HG02610 (cell line): ENCODE data around the gene TNFRSF1A.
"Not testable (repeated sequence)": the region's sequence is repeated elsewhere in the genome, so short reads cannot be mapped to it uniquely, and the experiment has no call there.

ENCODE experiments used
- ATAC-seq: cut with Tn5 transposase; IDR thresholded peaks from one replicate; pipeline ENCODE4 v1.9.1; 2021; ENCODE audit warnings: mild to moderate bottlenecking, moderate library complexity; ENCODE audit not compliant: unreplicated experiment

TNFRSF1A gene

DNA sequence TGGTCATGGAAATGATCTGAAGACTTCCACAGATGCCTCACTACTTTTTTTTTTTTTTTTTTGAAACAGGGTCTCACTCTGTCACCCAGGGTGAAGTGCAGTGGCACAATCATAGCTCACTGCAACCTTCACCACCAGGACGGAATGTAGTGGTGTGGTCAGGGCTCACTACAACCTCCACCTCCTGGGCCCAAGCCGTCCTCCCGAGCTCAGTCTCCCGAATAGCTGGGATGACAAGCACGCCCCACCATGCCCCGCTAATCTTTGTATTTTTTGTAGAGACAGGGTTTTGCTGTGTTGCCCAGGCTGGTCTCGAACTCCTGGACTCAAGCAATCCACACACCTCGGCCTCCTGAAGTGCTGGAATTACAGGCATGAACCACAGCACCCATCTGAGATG lies 3.3 kb downstream of the TNFRSF1A start:
- not testable (repeated sequence) for ATAC-seq

DNA sequence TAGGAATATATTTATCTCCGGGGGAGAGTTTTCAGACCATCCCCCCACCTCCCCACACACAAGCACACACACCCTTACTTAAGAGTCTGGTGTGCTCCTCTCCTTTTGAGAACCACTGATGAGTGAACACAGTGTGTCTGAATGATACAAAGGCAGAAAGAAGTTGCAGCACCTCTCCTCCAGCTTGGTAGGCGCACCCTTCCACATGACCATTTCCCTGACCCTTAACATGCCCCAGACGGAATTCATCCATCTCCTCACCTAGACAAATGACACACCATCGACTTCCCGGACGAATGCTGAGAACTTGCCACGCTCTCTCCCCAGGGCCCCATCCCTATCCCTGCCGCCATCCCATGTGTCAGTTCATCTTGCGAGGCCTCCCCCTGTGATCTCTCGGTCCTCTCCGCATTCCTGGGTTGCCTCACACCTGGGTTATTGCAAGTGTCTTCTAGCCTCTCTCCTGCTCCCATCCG lies 3.9 kb downstream of the TNFRSF1A start:
- ATAC-seq, result no peak

DNA sequence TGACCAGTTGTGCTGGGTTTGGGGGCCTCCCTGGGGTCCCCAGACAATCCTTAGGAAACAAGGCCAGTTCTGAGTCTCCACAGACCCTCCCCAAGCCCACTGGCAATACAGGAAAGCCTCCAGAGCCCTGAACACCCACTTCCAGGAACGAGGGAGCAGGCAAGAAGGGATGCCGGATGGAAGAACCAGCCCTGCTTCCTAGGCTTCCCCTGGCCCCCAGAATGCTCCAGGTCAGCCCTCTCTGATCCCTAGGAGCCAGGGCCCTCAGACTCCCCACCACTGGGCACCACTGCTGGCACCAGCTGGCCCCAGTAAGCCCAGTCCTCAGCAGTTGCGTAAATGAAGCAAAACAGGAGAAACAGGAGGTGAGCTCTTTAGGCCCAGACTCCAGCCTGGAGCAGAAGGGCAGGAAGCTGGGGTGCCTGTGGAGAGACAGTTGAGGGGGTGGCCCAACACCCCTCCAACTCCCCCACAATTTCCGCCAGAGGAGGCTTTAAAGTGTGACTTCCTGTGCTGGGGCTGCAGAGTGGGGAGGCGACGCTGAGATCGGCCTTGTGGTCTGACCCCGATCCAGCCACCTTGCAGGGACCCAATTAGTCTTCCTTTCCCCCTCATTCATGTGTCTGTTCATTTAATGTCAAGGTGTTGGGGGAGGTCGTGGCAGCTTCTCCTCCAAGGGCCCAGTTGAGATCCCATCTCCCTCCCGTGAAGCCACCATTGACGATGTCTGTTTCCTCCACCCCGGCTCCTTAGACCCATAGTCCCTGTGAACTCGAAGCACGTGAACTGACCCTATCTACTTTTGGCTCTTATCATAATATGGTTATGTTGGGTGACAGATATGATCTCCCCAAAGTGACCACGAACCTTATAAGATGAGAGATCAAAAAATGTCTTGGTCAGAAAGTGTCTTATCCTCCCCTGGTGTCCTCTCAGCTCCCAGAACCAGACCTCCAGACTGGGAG lies 4.7 kb downstream of the TNFRSF1A start:
- no peak for ATAC-seq

DNA sequence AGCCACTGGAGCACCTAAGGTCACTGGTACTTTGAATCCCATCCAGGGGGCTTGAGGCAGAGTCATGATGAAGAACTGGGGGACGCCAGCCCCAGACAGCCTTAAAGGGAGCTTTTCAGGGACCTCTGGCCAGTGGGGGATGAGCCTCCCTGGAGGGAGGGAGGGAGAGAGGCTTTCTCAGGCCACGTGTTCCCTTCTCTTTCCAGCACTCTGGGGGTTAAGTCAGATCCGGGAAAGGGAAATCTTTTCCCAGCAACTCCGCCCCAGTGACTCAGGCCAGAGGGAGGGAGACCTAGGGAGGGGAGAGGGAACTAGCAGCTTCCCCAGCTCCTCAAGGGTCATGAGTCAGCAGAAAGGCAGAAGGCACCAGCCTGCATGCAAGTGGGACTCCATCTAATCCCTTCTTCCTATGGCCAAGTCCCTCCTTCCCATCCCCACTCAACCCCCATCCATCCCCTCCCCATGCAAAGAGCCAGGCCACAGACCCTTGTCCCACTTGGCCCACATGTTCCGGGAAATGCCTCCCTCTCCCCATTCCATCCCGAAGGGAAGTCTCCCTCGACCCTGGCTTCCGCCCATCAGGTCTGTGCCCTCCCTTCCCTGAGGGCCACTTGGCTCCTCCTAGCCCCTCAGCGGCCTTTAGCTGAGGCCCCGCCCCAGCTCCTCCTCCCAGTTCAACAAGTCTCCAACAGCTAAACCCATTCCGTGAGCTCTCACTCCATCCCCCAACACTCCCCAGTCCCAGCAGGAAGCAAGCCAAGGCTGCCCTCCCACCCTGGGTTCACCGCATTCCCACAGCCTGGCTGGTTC lies 5.6 kb downstream of the TNFRSF1A start:
- ATAC-seq, result no peak

GRCh38 chr12:6335451-6336078 lies 6.3 kb downstream of the TNFRSF1A start:
- peak; percentile 58 for ATAC-seq

GRCh38 chr12:6334940-6335450 lies 6.9 kb downstream of the TNFRSF1A start:
- ATAC-seq, result no peak

- no peak for ATAC-seq
Observed at GRCh38 chr12:6334359-6334758, 7.5 kb downstream of the TNFRSF1A start.

DNA sequence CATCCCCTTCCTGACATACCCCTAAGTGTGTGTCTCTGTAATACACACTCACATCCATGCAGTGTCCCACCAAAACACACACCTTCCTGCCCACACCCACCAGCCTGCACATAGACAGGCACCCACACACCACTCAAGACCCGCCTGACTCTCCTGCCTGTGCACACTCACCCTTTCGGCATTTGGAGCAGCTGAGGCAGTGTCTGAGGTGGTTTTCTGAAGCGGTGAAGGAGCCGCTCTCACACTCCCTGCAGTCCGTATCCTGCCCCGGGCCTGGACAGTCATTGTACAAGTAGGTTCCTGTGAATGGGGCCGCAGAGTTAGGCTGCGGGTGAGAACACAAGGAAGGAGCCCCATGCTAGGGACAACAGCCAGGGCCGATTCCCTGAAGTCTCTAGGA lies 8.3 kb downstream of the TNFRSF1A start:
- no peak for ATAC-seq

DNA sequence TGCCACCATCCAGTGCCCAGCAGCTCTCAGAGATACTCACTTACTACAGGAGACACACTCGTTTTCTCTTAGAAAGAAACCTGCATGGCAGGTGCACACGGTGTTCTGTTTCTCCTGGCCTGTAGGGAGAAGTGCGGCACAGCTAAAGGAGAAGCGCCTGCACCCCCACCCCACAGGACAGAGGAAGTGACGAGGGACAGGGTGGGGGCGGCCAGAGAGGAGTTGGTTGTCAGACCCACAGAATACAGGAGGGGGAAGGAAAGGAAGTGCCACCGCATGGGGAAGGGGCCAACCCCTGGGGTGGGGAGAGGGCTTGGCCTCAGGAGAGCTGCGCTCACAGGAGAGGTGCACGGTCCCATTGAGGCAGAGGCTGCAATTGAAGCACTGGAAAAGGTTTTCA lies 8.8 kb downstream of the TNFRSF1A start:
- no peak for ATAC-seq

- no peak for ATAC-seq
Observed at GRCh38 chr12:6332459-6332858, 9.4 kb downstream of the TNFRSF1A start.

GRCh38 chr12:6330999-6331714 lies 10.7 kb downstream of the TNFRSF1A start:
- ATAC-seq, result no peak

DNA sequence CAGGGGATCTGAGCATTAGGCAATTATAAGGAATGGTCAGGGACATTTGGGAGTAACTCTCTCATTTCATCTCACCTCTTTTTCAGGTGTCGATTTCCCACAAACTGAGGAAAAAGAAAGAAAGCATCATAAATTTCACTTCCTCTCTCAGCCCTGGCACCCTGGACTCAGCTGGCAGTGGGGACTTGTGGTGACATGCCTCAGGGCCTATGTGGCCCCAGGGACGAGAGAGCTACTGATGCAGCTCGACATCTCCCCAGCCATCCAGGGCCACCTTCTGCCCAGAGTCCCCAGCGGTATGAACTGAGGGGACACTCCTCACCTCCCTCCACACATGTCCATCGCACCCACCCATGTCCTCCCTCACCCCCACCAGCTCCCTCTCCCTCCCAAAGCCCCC lies 11.7 kb downstream of the TNFRSF1A start:
- peak; percentile 56 for ATAC-seq

- ATAC-seq, result no peak
Observed at GRCh38 chr12:6329703-6330064, 12.2 kb downstream of the TNFRSF1A start.

- no peak for ATAC-seq
Observed at GRCh38 chr12:6328945-6329702, 12.8 kb downstream of the TNFRSF1A start.

- ATAC-seq, result no peak
Observed at GRCh38 chr12:6328045-6328779, 13.7 kb downstream of the TNFRSF1A start.

DNA sequence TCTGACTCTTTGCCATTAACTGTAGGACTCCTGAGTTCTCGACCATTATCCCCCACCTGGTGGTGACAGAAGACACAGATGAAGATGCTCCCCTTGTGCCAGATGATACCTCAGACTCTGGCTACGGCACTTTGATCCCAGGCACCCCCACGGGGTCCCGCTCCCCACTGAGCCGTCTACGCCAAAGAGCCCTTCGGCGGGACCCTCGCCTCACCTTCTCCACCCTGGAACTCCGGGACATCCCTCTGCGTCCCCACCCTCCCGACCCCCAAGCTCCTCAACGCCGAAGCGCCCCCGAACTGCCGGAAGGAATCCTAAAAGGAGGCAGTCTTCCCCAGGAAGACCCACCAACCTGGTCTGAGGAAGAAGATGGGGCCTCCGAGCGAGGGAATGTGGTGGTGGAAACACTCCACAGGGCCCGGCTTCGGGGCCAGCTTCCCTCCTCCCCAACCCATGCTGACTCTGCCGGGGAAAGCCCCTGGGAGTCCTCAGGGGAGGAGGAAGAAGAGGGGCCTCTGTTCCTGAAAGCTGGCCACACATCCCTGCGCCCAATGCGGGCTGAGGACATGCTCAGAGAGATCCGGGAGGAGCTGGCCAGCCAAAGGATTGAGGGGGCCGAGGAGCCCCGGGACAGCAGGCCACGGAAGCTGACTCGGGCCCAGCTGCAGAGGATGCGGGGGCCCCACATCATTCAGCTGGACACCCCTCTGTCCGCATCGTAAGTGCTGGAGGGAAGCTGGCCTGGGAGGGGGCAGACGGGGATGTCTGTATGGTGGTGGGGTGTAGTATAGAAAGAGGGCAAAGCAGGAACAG lies 14.4 kb downstream of the TNFRSF1A start:
- ATAC-seq, result no peak

DNA sequence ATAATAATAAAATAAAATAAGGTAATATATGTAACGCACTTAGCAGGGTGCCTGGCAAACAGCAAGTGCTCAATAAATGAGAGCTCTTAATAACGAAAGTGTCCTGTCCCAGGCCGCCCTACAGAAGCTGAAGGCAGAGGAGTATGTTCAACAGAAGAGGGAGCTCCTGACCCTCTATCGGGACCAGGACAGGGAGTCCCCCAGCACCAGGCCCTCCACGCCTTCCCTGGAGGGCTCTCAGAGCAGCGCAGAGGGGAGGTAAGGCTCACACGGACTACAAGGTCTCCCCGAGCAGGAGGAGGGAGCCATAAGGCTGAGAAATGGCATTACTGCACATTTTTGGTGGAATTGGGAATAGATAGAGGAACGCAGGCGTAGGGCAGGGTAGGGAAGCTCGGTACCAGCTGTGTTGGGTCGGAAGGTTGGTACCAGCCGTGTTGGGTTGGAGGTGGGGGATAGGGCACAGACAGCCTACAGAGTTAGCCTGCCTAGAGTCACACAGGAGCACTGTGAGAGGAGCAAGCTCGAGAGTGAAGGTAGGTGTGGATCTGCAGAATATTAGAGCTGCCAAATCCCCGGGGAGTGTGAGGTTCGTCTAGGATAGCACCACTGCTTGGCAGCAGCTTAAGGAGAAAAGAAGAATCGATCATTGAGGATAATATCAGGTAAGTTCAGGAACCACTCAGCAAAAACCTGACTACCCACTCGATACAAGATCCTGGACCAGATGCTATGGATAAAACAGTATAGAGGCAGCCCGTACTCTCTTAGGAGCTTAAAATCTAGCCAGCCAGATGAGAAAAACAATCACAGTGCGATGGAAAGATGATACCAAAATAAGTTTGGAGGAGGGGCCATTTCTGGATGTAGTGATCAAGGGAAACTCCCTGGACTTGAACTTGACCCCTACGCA lies 15.3 kb downstream of the TNFRSF1A start:
- ATAC-seq, result no peak
